ENCODE data around the gene NHS.

NHS gene

GRCh38 chrX:17488036-17488435 lies 113.0 kb downstream of the NHS start:
- no peak overlapping the region for H3K4me2 ChIP-seq (ENCODE audit: low read depth, low read length)
- TF ChIP-seq CTCF (IDR thresholded peaks at IDR 0.05; ENCODE audit: low read length) (no peak), EZH2 (optimal IDR thresholded peaks at IDR 0.05; ENCODE audit: low read depth, low read length) (no peak), EZH2phosphoT487 (IDR thresholded peaks at IDR 0.05; ENCODE audit: low read length) (no peak)
- no peaks in the 10 kb centered on the region for H3K4me1 ChIP-seq (ENCODE audit: low read length)
- no peaks in the 10 kb centered on the region for H3K9me3 ChIP-seq (replicated peaks; ENCODE audit: insufficient read depth, low read length)
- no peak overlapping the region for H2AFZ ChIP-seq (ENCODE audit: low read length)
- H3K27me3 ChIP-seq (replicated peaks; ENCODE audit: insufficient read depth, low read length), result no peaks in the 10 kb centered on the region
- H3F3A ChIP-seq (ENCODE audit: insufficient read depth, low read length), result no peaks in the 10 kb centered on the region
- H3K9ac ChIP-seq (ENCODE audit: low read length), result no peak overlapping the region
- DNase-seq, result no peak
- H3K79me2 ChIP-seq (ENCODE audit: low read length), result no peaks in the 10 kb centered on the region
- H4K20me1 ChIP-seq (ENCODE audit: insufficient read depth, low read length), result no peaks in the 10 kb centered on the region
- no peak overlapping the region for H3K27ac ChIP-seq (ENCODE audit: low read length)
- no peaks in the 10 kb centered on the region for H3K9me2 ChIP-seq (replicated peaks; ENCODE audit: insufficient read depth, low read length)
- no peaks in the 10 kb centered on the region for H3K36me3 ChIP-seq (replicated peaks; ENCODE audit: insufficient read depth, low read length)
- H3K4me3 ChIP-seq (ENCODE audit: low read length), result no peak overlapping the region

GRCh38 chrX:17494216-17494615 lies 119.2 kb downstream of the NHS start:
- Histone ChIP-seq H3K9me3 (replicated peaks; ENCODE audit: insufficient read depth, low read length) (no peaks in the 10 kb centered on the region), H3F3A (ENCODE audit: insufficient read depth, low read length) (no peaks in the 10 kb centered on the region), H3K27me3 (replicated peaks; ENCODE audit: insufficient read depth, low read length) (no peaks in the 10 kb centered on the region), H3K9ac (ENCODE audit: low read length) (no peak overlapping the region), H3K36me3 (replicated peaks; ENCODE audit: insufficient read depth, low read length) (no peaks in the 10 kb centered on the region), H3K4me2 (ENCODE audit: low read depth, low read length) (no peak overlapping the region), H3K4me3 (ENCODE audit: low read length) (no peak overlapping the region), H3K9me2 (replicated peaks; ENCODE audit: insufficient read depth, low read length) (no peaks in the 10 kb centered on the region), H3K27ac (ENCODE audit: low read length) (no peak overlapping the region), H4K20me1 (ENCODE audit: insufficient read depth, low read length) (no peaks in the 10 kb centered on the region), H2AFZ (ENCODE audit: low read length) (no peak overlapping the region), H3K4me1 (ENCODE audit: low read length) (no peaks in the 10 kb centered on the region), H3K79me2 (ENCODE audit: low read length) (no peaks in the 10 kb centered on the region)
- no peak for DNase-seq
- no peak for TF ChIP-seq EZH2phosphoT487 (IDR thresholded peaks at IDR 0.05; ENCODE audit: low read length)
- no peak for TF ChIP-seq CTCF (IDR thresholded peaks at IDR 0.05; ENCODE audit: low read length)
- TF ChIP-seq EZH2 (optimal IDR thresholded peaks at IDR 0.05; ENCODE audit: low read depth, low read length), result no peak

- Histone ChIP-seq H3K9me2 (replicated peaks; ENCODE audit: insufficient read depth, low read length) (no peaks in the 10 kb centered on the region), H3K27me3 (replicated peaks; ENCODE audit: insufficient read depth, low read length) (no peaks in the 10 kb centered on the region), H3F3A (ENCODE audit: insufficient read depth, low read length) (no peaks in the 10 kb centered on the region), H3K4me3 (ENCODE audit: low read length) (no peak overlapping the region), H3K27ac (ENCODE audit: low read length) (no peak overlapping the region), H3K9ac (ENCODE audit: low read length) (no peak overlapping the region), H2AFZ (ENCODE audit: low read length) (no peak overlapping the region), H4K20me1 (ENCODE audit: insufficient read depth, low read length) (no peaks in the 10 kb centered on the region), H3K79me2 (ENCODE audit: low read length) (no peaks in the 10 kb centered on the region), H3K9me3 (replicated peaks; ENCODE audit: insufficient read depth, low read length) (no peaks in the 10 kb centered on the region), H3K4me2 (ENCODE audit: low read depth, low read length) (no peak overlapping the region), H3K36me3 (replicated peaks; ENCODE audit: insufficient read depth, low read length) (no peaks in the 10 kb centered on the region), H3K4me1 (ENCODE audit: low read length) (no peaks in the 10 kb centered on the region)
- TF ChIP-seq EZH2phosphoT487 (IDR thresholded peaks at IDR 0.05; ENCODE audit: low read length) (no peak), CTCF (IDR thresholded peaks at IDR 0.05; ENCODE audit: low read length) (no peak), EZH2 (optimal IDR thresholded peaks at IDR 0.05; ENCODE audit: low read depth, low read length) (no peak)
- no peak for DNase-seq
Observed at GRCh38 chrX:17495052-17495451, 120.1 kb downstream of the NHS start.
